ENCODE data around the gene C10orf67.

DNA sequence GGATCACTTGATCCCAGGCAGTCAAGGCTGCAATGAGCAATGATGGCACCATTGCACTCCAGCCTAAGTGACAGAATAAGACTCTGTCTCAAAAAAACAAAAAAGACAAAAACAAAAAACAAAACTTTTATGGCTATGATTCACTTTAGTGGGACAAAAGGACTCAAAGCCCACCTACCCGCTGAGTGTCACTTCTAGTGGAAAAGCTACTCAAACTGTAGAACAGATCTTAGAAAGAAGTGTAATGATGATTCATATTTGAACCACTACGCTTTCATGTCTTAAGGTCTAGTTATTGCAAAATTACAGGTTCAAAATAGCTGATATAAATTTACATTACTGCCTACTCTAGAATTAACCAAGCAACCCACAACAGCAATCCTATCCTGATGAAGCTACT lies 47.2 kb upstream of the C10orf67 start:
- TF ChIP-seq, protein P1, sequence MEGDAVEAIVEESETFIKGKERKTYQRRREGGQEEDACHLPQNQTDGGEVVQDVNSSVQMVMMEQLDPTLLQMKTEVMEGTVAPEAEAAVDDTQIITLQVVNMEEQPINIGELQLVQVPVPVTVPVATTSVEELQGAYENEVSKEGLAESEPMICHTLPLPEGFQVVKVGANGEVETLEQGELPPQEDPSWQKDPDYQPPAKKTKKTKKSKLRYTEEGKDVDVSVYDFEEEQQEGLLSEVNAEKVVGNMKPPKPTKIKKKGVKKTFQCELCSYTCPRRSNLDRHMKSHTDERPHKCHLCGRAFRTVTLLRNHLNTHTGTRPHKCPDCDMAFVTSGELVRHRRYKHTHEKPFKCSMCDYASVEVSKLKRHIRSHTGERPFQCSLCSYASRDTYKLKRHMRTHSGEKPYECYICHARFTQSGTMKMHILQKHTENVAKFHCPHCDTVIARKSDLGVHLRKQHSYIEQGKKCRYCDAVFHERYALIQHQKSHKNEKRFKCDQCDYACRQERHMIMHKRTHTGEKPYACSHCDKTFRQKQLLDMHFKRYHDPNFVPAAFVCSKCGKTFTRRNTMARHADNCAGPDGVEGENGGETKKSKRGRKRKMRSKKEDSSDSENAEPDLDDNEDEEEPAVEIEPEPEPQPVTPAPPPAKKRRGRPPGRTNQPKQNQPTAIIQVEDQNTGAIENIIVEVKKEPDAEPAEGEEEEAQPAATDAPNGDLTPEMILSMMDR (IDR thresholded peaks at IDR 0.05) = no peak
- no peak for TF ChIP-seq POLR2A (IDR thresholded peaks at IDR 0.05)
